ENCODE measurements around the gene DNAAF2. TPM values are rescaled to one million over a fixed set of nuclear protein-coding genes. Genes with fewer than 3 reads are reported as not detected.

The DNAAF2 gene
- total and polyA plus RNA-seq, 2 of the 13 experiments (the other 11 are each of a cell fraction or from before 2014, with no cell fraction given): 6.1 to 13.6 TPM

- 0 out of 2 replicates have a peak, but pooled peaks have one; percentile 28 for TF ChIP-seq ZNF691 (CRISPR knock-in tag; IDR thresholded peaks at IDR 0.05; ENCODE audit: borderline replicate concordance, low read depth)
- 0 out of 2 replicates have a peak, but pooled peaks have one; percentile 5 for TF ChIP-seq SIX4 (CRISPR knock-in tag; IDR thresholded peaks at IDR 0.05)
- TF ChIP-seq MED1 (CRISPR knock-in tag; IDR thresholded peaks at IDR 0.05): peak; percentile 72
- TF ChIP-seq MXD4 (CRISPR knock-in tag; IDR thresholded peaks at IDR 0.05): no peak; the same call in 1 of the 2 replicates
- 0 out of 2 replicates have a peak, but pooled peaks have one; percentile 29 for TF ChIP-seq ZNF607 (CRISPR knock-in tag; IDR thresholded peaks at IDR 0.05; ENCODE audit: borderline replicate concordance)
- no peak for TF ChIP-seq ZNF343 (CRISPR knock-in tag; IDR thresholded peaks at IDR 0.05)
- peak; percentile 92 for TF ChIP-seq RBFOX2 (IDR thresholded peaks at IDR 0.05; ENCODE audit: low read depth, low read length)
- 0 out of 2 replicates have a peak, but pooled peaks have one; percentile 8 for TF ChIP-seq REL (CRISPR knock-in tag; conservative IDR thresholded peaks at IDR 0.05)
- peak; percentile 69; the same call in 1 of the 2 replicates for TF ChIP-seq ZNF205 (CRISPR knock-in tag; IDR thresholded peaks at IDR 0.05)
- TF ChIP-seq KDM6A (CRISPR knock-in tag; IDR thresholded peaks at IDR 0.05; ENCODE audit: low read depth): no peak
- peak; percentile 70; the same call in 1 of the 2 replicates for TF ChIP-seq ZSCAN30 (CRISPR knock-in tag; IDR thresholded peaks at IDR 0.05)
- peak; percentile 68; the same call in 1 of the 2 replicates for TF ChIP-seq GATAD1 (CRISPR knock-in tag; IDR thresholded peaks at IDR 0.05)
- no peak for TF ChIP-seq FUBP1 (CRISPR knock-in tag; IDR thresholded peaks at IDR 0.05; ENCODE audit: borderline replicate concordance)
- peak; percentile 9; the same call in 1 of the 2 replicates for TF ChIP-seq HINFP (CRISPR knock-in tag; IDR thresholded peaks at IDR 0.05; ENCODE audit: low read depth)
- TF ChIP-seq KLF13 (CRISPR knock-in tag; IDR thresholded peaks at IDR 0.05): 0 out of 2 replicates have a peak, but pooled peaks have one; percentile 17
- TF ChIP-seq U2AF2 (IDR thresholded peaks at IDR 0.05; ENCODE audit: low read depth, low read length): no peak
- TF ChIP-seq ZSCAN31 (CRISPR knock-in tag; IDR thresholded peaks at IDR 0.05; ENCODE audit: low read depth): peak; percentile 71; the same call in 1 of the 2 replicates
- TF ChIP-seq ZSCAN25 (CRISPR knock-in tag; IDR thresholded peaks at IDR 0.05): peak; percentile 29; the same call in 1 of the 2 replicates
- no peak for TF ChIP-seq SKI (IDR thresholded peaks at IDR 0.05; ENCODE audit: partially characterized antibody)
- peak; percentile 87 for TF ChIP-seq ARID4A (CRISPR knock-in tag; IDR thresholded peaks at IDR 0.05; ENCODE audit: borderline replicate concordance)
Observed at GRCh38 chr14:49620182-49621113, 14.6 kb downstream of the DNAAF2 start, which contains the start of the genes MGAT2 and RPL36AL (continued).
